Ishikawa (cell line): ENCODE measurements around the gene OSBPL8.

Experiments used
- CEBPB ChIP-seq: IDR thresholded peaks from 2 replicates; pipeline ENCODE4 v1.6.1; 2012
- CREB1 ChIP-seq: IDR thresholded peaks from 2 replicates; pipeline ENCODE4 v1.6.1; 2012; ENCODE audit warnings: low read depth
- EGR1 ChIP-seq: IDR thresholded peaks from 2 replicates; pipeline ENCODE4 v1.6.1; 2012
- EP300 ChIP-seq: IDR thresholded peaks from 2 replicates; pipeline ENCODE4 v1.6.1; 2012; ENCODE audit warnings: borderline replicate concordance
- FOXM1 ChIP-seq: IDR thresholded peaks from 2 replicates; pipeline ENCODE4 v1.6.1; 2012; ENCODE audit warnings: low read depth, borderline replicate concordance
- NFIC ChIP-seq: IDR thresholded peaks from 2 replicates; pipeline ENCODE4 v1.6.1; 2012
- RAD21 ChIP-seq: IDR thresholded peaks from 2 replicates; pipeline ENCODE4 v1.6.1; 2012; ENCODE audit warnings: low read depth
- TAF1 ChIP-seq: IDR thresholded peaks from 2 replicates; pipeline ENCODE4 v1.6.1; 2012; ENCODE audit warnings: low read depth, mild to moderate bottlenecking
- TCF12 ChIP-seq: IDR thresholded peaks from 2 replicates; pipeline ENCODE4 v1.6.1; 2012; ENCODE audit warnings: low read depth
- TEAD4 ChIP-seq: IDR thresholded peaks from 2 replicates; pipeline ENCODE4 v1.6.1; 2012
- YY1 ChIP-seq: IDR thresholded peaks from 2 replicates; pipeline ENCODE4 v1.6.1; 2012; ENCODE audit warnings: low read depth
- ZBTB7A ChIP-seq: IDR thresholded peaks from 2 replicates; pipeline ENCODE4 v1.6.1; 2012; ENCODE audit warnings: low read depth
- TF ChIP-seq, protein P1 (sequence below): IDR thresholded peaks from 2 replicates; pipeline ENCODE4 v1.6.1; 2012
- TF ChIP-seq, protein P2 (sequence below): IDR thresholded peaks from 2 replicates; pipeline ENCODE4 v1.6.1; 2012
- TF ChIP-seq, protein P3 (sequence below): IDR thresholded peaks from 2 replicates; pipeline ENCODE4 v1.6.1; 2012; ENCODE audit warnings: low read depth, mild to moderate bottlenecking

The OSBPL8 gene

DNA sequence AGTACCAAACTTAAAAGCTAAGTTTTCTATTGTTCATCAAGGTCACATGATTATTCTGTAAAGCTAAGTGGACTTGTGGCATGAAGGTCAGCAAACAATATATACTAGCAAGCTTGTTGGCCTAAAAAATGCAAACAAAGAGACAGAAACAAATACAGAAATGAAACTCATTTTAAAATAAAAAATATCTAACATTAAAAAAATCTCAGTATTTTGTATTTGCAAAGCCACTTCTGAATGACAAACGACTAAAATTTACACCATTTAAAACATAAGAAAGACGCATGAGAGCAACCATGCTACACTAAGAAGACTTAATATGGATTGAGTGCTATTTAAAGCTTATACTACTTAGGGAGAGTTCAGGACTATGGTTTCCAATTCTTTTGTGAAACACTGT, 138.5 kb downstream of the OSBPL8 start:
- TF ChIP-seq CEBPB (no peak), YY1 (no peak), TCF12 (no peak), NFIC (no peak), RAD21 (no peak)

DNA sequence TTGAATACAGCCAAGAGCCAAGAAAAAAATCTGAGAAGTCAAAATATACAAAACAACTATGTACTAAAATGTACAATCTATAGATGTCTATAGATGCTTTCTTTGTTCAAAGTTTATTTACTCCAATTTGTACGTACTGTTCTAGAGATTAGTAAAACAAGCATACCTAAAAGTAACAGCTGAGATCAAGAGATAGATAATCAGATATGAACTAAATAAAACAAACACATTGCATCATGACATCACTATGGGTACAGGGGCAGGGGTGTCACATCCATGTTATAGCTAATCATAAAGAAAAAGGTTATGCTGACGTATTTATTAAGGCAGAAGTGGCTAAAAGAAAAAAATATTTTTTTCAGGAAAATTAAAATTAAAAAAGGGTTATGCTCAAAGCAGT, 139.3 kb downstream of the OSBPL8 start:
- TF ChIP-seq EP300 (no peak), TEAD4 (no peak), RAD21 (no peak), EGR1 (no peak), YY1 (no peak), NFIC (no peak), ZBTB7A (no peak)
- TF ChIP-seq, protein P1, sequence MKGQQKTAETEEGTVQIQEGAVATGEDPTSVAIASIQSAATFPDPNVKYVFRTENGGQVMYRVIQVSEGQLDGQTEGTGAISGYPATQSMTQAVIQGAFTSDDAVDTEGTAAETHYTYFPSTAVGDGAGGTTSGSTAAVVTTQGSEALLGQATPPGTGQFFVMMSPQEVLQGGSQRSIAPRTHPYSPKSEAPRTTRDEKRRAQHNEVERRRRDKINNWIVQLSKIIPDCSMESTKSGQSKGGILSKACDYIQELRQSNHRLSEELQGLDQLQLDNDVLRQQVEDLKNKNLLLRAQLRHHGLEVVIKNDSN, result no peak
- TF ChIP-seq, protein P2, sequence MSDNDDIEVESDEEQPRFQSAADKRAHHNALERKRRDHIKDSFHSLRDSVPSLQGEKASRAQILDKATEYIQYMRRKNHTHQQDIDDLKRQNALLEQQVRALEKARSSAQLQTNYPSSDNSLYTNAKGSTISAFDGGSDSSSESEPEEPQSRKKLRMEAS, result no peak

DNA sequence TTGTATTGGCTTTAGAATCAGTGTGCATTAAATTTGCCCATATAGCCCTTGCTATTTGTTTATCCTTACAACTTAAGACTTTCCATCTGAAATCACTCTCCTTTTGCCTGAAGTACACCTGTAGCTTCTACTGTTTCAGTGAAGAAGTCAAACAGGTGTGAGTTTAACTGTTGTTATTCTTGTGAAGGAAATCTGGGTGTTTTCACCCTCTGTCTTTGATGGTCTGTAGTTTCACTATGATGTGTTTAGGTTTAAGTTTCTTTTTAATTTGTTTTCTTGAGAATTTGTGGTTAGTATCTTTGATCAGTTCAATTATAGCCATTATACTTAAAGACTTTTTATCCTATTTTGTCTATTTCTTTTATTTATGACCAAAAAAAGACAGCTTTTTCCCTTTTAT, 142.5 kb downstream of the OSBPL8 start:
- TF ChIP-seq EGR1 (no peak), TAF1 (no peak), YY1 (no peak), NFIC (no peak), CREB1 (no peak), TEAD4 (no peak), ZBTB7A (no peak), CEBPB (no peak), EP300 (no peak), TCF12 (no peak), RAD21 (no peak)
- TF ChIP-seq, protein P1, result no peak
- TF ChIP-seq, protein P2, result no peak
- TF ChIP-seq, protein P3, sequence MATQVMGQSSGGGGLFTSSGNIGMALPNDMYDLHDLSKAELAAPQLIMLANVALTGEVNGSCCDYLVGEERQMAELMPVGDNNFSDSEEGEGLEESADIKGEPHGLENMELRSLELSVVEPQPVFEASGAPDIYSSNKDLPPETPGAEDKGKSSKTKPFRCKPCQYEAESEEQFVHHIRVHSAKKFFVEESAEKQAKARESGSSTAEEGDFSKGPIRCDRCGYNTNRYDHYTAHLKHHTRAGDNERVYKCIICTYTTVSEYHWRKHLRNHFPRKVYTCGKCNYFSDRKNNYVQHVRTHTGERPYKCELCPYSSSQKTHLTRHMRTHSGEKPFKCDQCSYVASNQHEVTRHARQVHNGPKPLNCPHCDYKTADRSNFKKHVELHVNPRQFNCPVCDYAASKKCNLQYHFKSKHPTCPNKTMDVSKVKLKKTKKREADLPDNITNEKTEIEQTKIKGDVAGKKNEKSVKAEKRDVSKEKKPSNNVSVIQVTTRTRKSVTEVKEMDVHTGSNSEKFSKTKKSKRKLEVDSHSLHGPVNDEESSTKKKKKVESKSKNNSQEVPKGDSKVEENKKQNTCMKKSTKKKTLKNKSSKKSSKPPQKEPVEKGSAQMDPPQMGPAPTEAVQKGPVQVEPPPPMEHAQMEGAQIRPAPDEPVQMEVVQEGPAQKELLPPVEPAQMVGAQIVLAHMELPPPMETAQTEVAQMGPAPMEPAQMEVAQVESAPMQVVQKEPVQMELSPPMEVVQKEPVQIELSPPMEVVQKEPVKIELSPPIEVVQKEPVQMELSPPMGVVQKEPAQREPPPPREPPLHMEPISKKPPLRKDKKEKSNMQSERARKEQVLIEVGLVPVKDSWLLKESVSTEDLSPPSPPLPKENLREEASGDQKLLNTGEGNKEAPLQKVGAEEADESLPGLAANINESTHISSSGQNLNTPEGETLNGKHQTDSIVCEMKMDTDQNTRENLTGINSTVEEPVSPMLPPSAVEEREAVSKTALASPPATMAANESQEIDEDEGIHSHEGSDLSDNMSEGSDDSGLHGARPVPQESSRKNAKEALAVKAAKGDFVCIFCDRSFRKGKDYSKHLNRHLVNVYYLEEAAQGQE, result no peak

DNA sequence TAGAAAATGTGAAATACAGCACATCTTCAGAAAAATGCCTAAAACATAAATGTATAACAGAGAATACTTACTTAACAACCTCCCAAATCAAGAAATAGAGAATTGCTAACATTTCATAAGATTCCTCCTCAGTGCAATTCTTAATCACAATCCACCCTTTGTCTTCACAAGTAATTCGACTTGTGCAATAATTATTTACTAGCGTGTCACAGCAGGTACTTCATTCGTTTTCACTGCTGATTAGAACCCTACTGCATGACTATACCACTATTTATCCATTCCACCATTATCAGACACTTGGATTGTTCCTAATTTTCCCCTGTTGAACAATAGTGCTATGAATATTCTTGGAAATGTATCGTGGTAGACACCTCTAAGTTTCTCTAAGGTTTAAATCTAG, 146.4 kb downstream of the OSBPL8 start:
- TF ChIP-seq, protein P3, result no peak
- TF ChIP-seq CREB1, result no peak
- no peak for TF ChIP-seq ZBTB7A
- no peak for TF ChIP-seq TAF1
- TF ChIP-seq YY1, result no peak
- TF ChIP-seq TEAD4, result no peak
- no peak for TF ChIP-seq RAD21
- TF ChIP-seq, protein P1, result no peak
- TF ChIP-seq, protein P2, result no peak
- TF ChIP-seq EP300, result no peak
- TF ChIP-seq FOXM1, result no peak
- TF ChIP-seq TCF12, result no peak
- no peak for TF ChIP-seq CEBPB
- no peak for TF ChIP-seq NFIC

DNA sequence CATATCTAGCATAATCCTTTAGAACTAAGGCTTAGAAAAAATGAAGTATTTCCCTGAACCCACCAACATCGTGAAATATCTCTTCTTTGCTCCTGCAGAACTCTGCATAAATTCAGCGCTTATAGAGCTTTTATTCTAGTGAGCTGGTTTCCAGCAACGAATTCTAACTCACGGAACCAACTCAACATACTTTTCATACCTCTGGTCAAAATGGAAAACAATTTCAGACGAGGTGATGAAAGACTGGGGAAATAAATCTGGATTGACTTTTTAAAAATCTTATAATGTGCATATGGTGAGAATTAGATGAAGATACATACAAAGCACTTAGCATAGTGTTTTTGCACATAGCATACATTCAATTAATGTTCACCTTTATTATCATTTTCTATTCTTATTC, 148.8 kb downstream of the OSBPL8 start:
- TF ChIP-seq TAF1, result no peak

DNA sequence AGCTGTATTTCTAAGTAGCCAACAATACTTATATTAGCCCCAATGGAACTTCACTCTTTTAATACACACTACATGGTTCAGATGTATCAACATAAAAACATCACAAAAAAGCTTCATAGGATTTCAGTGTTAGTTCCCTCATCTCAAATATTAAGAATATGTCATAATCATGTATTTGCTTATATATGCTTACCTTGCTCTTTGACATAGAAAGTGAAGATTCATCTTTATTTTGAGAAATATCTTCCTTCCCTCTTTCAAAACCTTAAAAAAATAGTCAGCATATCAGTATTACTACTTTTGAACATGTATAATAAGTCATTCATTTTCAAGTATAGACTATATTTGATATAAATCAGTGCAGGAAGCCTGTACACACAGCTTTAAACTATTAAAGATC, 149.2 kb downstream of the OSBPL8 start:
- no peak for TF ChIP-seq EP300
- no peak for TF ChIP-seq EGR1
- TF ChIP-seq YY1, result no peak

DNA sequence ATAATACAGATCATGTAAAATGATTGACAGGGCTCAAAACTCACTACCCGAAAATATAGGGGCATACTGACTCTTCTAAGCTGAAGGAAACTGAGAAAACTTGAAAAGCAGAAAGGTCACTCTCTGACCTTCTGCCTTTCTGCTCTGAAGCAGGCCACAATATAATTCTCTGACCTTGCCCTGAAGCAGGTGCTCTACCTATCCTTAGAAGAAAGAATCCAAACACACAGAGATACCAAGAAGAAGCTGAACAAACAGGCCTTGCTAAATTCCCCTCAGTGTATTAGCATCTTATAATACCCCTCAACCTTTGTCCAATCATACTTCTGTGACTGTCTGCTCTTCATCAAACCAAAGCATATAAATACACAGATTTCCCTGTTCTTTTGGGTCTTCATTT, 150.5 kb downstream of the OSBPL8 start:
- no peak for TF ChIP-seq FOXM1
- TF ChIP-seq TAF1, result no peak
- TF ChIP-seq ZBTB7A, result no peak
- TF ChIP-seq TCF12, result no peak
